Neural crest cell (in vitro differentiated cells): ENCODE measurements around the gene KYAT1. TPM values are rescaled to one million over a fixed set of nuclear protein-coding genes. Genes with fewer than 3 reads are reported as not detected.
"Not testable (repeated sequence)": the region's sequence is repeated elsewhere in the genome, so short reads cannot be mapped to it uniquely, and the experiment has no call there.

Experiments
- DNase-seq: peaks from one replicate; pipeline ENCODE4 v3.0.0; 2021; ENCODE audit warnings: low read depth, mixed read lengths, low spot score
- H3K27ac Mint-ChIP-seq: one replicate; pipeline ENCODE4 v1.8.0; 2021; ENCODE audit warnings: mild to moderate bottlenecking, mixed read lengths; ENCODE audit not compliant: unreplicated experiment
- H3K27me3 Mint-ChIP-seq: 2 replicates; pipeline ENCODE4 v1.8.0; 2021; ENCODE audit warnings: low read depth, mild to moderate bottlenecking, mixed read lengths
- H3K36me3 Mint-ChIP-seq: 2 replicates; pipeline ENCODE4 v1.8.0; 2021; ENCODE audit warnings: low read depth, mild to moderate bottlenecking, mixed read lengths
- H3K4me1 Mint-ChIP-seq: 2 replicates; pipeline ENCODE4 v1.8.0; 2021; ENCODE audit warnings: mixed read lengths
- H3K4me3 Mint-ChIP-seq: one replicate; pipeline ENCODE4 v1.8.0; 2021; ENCODE audit warnings: mild to moderate bottlenecking, mixed read lengths
- H3K9me3 Mint-ChIP-seq: 2 replicates; pipeline ENCODE4 v1.8.0; 2021; ENCODE audit warnings: mixed read lengths
- CTCF ChIP-seq: fragments of 200-600 bp; sonication (generic); conservative IDR thresholded peaks from 2 replicates; pipeline ENCODE4 v1.5.0; 2021; ENCODE audit warnings: antibody characterized with exemption, mild to moderate bottlenecking
- total RNA-seq: library from RNA; stranded (reverse); gene quantifications from 2 replicates; pipeline ENCODE4 v1.2.1, GENCODE V29; 2021

KYAT1 gene
- total RNA-seq, 1 donor from 2014 or later: 17.7 TPM

- DNase-seq: no peak
- Mint-ChIP-seq H3K4me3 (no peak overlapping the region), H3K9me3 (peaks cover 5% of the 10 kb centered on the region), H3K4me1 (no peaks in the 10 kb centered on the region), H3K27ac (no peak overlapping the region), H3K36me3 (peaks cover 23% of the 10 kb centered on the region), H3K27me3 (no peaks in the 10 kb centered on the region)
- TF ChIP-seq CTCF: no peak
Observed at GRCh38 chr9:128846680-128847030, 35.1 kb downstream of the KYAT1 start.

- H3K4me1 Mint-ChIP-seq: no peaks in the 10 kb centered on the region
- H3K9me3 Mint-ChIP-seq: no peaks in the 10 kb centered on the region
- H3K4me3 Mint-ChIP-seq: no peak overlapping the region
- peaks cover 11% of the 10 kb centered on the region for H3K36me3 Mint-ChIP-seq
- no peak for DNase-seq
- no peak for TF ChIP-seq CTCF
- no peaks in the 10 kb centered on the region for H3K27me3 Mint-ChIP-seq
- H3K27ac Mint-ChIP-seq: peak overlapping the region; percentile 78
Observed at GRCh38 chr9:128845186-128845931, 36.4 kb downstream of the KYAT1 start.

- not testable (repeated sequence) for H3K9me3 Mint-ChIP-seq, H3K4me1 Mint-ChIP-seq, DNase-seq, H3K4me3 Mint-ChIP-seq, H3K27ac Mint-ChIP-seq, H3K27me3 Mint-ChIP-seq, H3K36me3 Mint-ChIP-seq
Observed at GRCh38 chr9:128843171-128843570, 38.6 kb downstream of the KYAT1 start.

GRCh38 chr9:128841694-128842492, 39.9 kb downstream of the KYAT1 start:
- no peak overlapping the region for H3K4me3 Mint-ChIP-seq
- peaks cover 7% of the 10 kb centered on the region for H3K36me3 Mint-ChIP-seq
- H3K27me3 Mint-ChIP-seq: no peaks in the 10 kb centered on the region
- no peak for DNase-seq
- H3K9me3 Mint-ChIP-seq: no peaks in the 10 kb centered on the region
- no peak for TF ChIP-seq CTCF
- H3K4me1 Mint-ChIP-seq: no peaks in the 10 kb centered on the region
- no peak overlapping the region for H3K27ac Mint-ChIP-seq

- peaks cover 7% of the 10 kb centered on the region for H3K36me3 Mint-ChIP-seq
- no peak overlapping the region for H3K4me3 Mint-ChIP-seq
- H3K27me3 Mint-ChIP-seq: no peaks in the 10 kb centered on the region
- H3K9me3 Mint-ChIP-seq: no peaks in the 10 kb centered on the region
- no peaks in the 10 kb centered on the region for H3K4me1 Mint-ChIP-seq
- no peak overlapping the region for H3K27ac Mint-ChIP-seq
- no peak for DNase-seq
- TF ChIP-seq CTCF: no peak
Observed at GRCh38 chr9:128840524-128840923, 41.2 kb downstream of the KYAT1 start.

- no peak overlapping the region for H3K27ac Mint-ChIP-seq
Observed at GRCh38 chr9:128838338-128838737, 43.4 kb downstream of the KYAT1 start.

More at GRCh38 chr9:128838338-128838737, 43.4 kb downstream of the KYAT1 start:
- Mint-ChIP-seq H3K4me1 (no peaks in the 10 kb centered on the region), H3K27me3 (no peaks in the 10 kb centered on the region), H3K9me3 (no peaks in the 10 kb centered on the region), H3K36me3 (peaks cover 7% of the 10 kb centered on the region), H3K4me3 (no peak overlapping the region)
- TF ChIP-seq CTCF: no peak
- DNase-seq: no peak
